Medulla oblongata (tissue), 1 donor: ENCODE data around the gene AREL1.

Source experiments
- DNase-seq: peaks from one replicate; pipeline ENCODE4 v3.0.0-alpha.2; 2015; ENCODE audit errors: extremely low spot score

Gene AREL1

GRCh38 chr14:74697976-74698375 is 14.9 kb downstream of the AREL1 start:
- DNase-seq = no peak

GRCh38 chr14:74697543-74697942 is 15.3 kb downstream of the AREL1 start:
- no peak for DNase-seq

- DNase-seq = no peak
Observed at GRCh38 chr14:74697011-74697410, 15.9 kb downstream of the AREL1 start.

GRCh38 chr14:74695406-74695805 is 17.5 kb downstream of the AREL1 start:
- DNase-seq = no peak

- DNase-seq = no peak
Observed at GRCh38 chr14:74693191-74693590, 19.7 kb downstream of the AREL1 start.

GRCh38 chr14:74691456-74691855 is 21.4 kb downstream of the AREL1 start:
- DNase-seq = no peak

- no peak for DNase-seq
Observed at GRCh38 chr14:74685921-74686678, 26.8 kb downstream of the AREL1 start.

GRCh38 chr14:74685056-74685455 is 27.8 kb downstream of the AREL1 start:
- no peak for DNase-seq

GRCh38 chr14:74684434-74684833 is 28.4 kb downstream of the AREL1 start:
- no peak for DNase-seq

- no peak for DNase-seq
Observed at GRCh38 chr14:74683406-74683805, 29.5 kb downstream of the AREL1 start.

GRCh38 chr14:74682169-74682952 is 30.5 kb downstream of the AREL1 start:
- DNase-seq = peak; percentile 78

GRCh38 chr14:74675219-74675618 is 37.7 kb downstream of the AREL1 start:
- no peak for DNase-seq

- no peak for DNase-seq
Observed at GRCh38 chr14:74673768-74674167, 39.1 kb downstream of the AREL1 start.

GRCh38 chr14:74671789-74672188 is 41.1 kb downstream of the AREL1 start:
- DNase-seq = no peak

GRCh38 chr14:74670726-74671411 is 42.0 kb downstream of the AREL1 start:
- DNase-seq = no peak

GRCh38 chr14:74669846-74670245 is 43.0 kb downstream of the AREL1 start:
- DNase-seq = no peak

- no peak for DNase-seq
Observed at GRCh38 chr14:74669256-74669655, 43.6 kb downstream of the AREL1 start.

- DNase-seq = no peak
Observed at GRCh38 chr14:74667758-74668157, 45.1 kb downstream of the AREL1 start.

GRCh38 chr14:74664717-74665116 is 48.2 kb downstream of the AREL1 start:
- DNase-seq = no peak

GRCh38 chr14:74663884-74664283 is 49.0 kb downstream of the AREL1 start:
- no peak for DNase-seq

GRCh38 chr14:74661726-74662450 is 51.0 kb downstream of the AREL1 start:
- DNase-seq = no peak

GRCh38 chr14:74660863-74661262 is 52.0 kb downstream of the AREL1 start:
- DNase-seq = no peak
